HepG2 (cell line): Measurements from ENCODE around the gene KRTAP12-3. TPM values are rescaled to one million over a fixed set of nuclear protein-coding genes. Genes with fewer than 3 reads are reported as not detected.

Experiments used
- ATAC-seq: fragments of 200-7000 bp; cut with Tn5 transposase; 3 replicates; pipeline ENCODE4 v1.9.1; 2020; ENCODE audit warnings: mild to moderate bottlenecking, moderate library complexity
- BruUV-seq: library from RNA; stranded (reverse); fragments of 400-500 nt; replicated peaks from 2 replicates; lab custom pipeline; 2021; lab: Mats Ljungman, UMichigan
- CTCF ChIA-PET: fragments of 300-600 bp; formaldehyde crosslinking; extraction: SDS; loops from one replicate; lab custom pipeline; 2021; ENCODE audit warnings: low total read pairs, inconsistent platforms, low intra/inter-chr PET ratio; lab: Yijun Ruan, JAX
- POLR2A ChIA-PET: fragments of 350-600 bp; sonication (Branson Sonifier 250); formaldehyde crosslinking; loops from one replicate; lab custom pipeline; 2020; ENCODE audit warnings: antibody characterized with exemption, inconsistent platforms; lab: Yijun Ruan, JAX
- DNase-seq: peaks from one replicate; pipeline ENCODE4 v3.0.0-alpha.2; 2015; ENCODE audit warnings: low spot score
- FAIRE-seq: peaks from 3 replicates; lab custom pipeline; 2011; peaks lifted over from hg19 to GRCh38; lab: Jason Lieb, UNC
- H2AFZ ChIP-seq: one replicate; pipeline ENCODE4 v1.6.1; 2011; ENCODE audit warnings: low read length, inconsistent platforms
- H3K27ac ChIP-seq: fragments of 300-600 bp; 3 replicates; pipeline ENCODE4 v1.8.0; 2011; ENCODE audit warnings: mixed run types, mild to moderate bottlenecking, mixed read lengths, low read length, inconsistent platforms; ENCODE audit not compliant: insufficient read depth; ENCODE audit errors: extremely low read length
- H3K27me3 ChIP-seq, 2 experiments: fragments of 200-600 bp in 1 of 2; 2 replicates in 1 of 2; 3 replicates in 1 of 2; pipeline versions ENCODE4 v1.6.0 to v1.8.0; 2011; ENCODE audit warnings: low read length in 2 of 2, mild to moderate bottlenecking in 2 of 2, moderate library complexity in 2 of 2, inconsistent platforms in 1 of 2; ENCODE audit not compliant: insufficient read depth in 2 of 2, control insufficient read depth in 1 of 2
- H3K36me3 ChIP-seq, 2 experiments: fragments of 200-600 bp in 1 of 2; replicated peaks in 1 of 2; 2 replicates in 1 of 2; 3 replicates in 1 of 2; pipeline versions ENCODE4 v1.5.1 to v1.8.0; 2011; ENCODE audit warnings: low read length in 2 of 2, inconsistent platforms in 1 of 2; ENCODE audit not compliant: insufficient read depth in 2 of 2, control insufficient read depth in 1 of 2
- H3K4me1 ChIP-seq: 2 replicates; pipeline ENCODE4 v1.5.1; 2012; ENCODE audit warnings: low read length, inconsistent platforms; ENCODE audit not compliant: insufficient read depth
- H3K4me2 ChIP-seq: 2 replicates; pipeline ENCODE4 v1.6.0; 2011; ENCODE audit warnings: low read depth, low read length, inconsistent platforms
- H3K4me3 ChIP-seq, 3 experiments: fragments of 200-600 bp in 1 of 3; sonication (generic), shearing (Covaris generic) in 1 of 3; replicated peaks in 1 of 3; 2 replicates each; pipeline ENCODE4 v1.5.1; 2011 to 2016; ENCODE audit warnings: low read length in 3 of 3, inconsistent platforms in 2 of 3, low read depth in 2 of 3, mild to moderate bottlenecking in 2 of 3, control low read depth in 1 of 3, mixed read lengths in 1 of 3; ENCODE audit not compliant: insufficient read depth in 1 of 3
- H3K79me2 ChIP-seq: one replicate; pipeline ENCODE4 v1.6.1; 2011; ENCODE audit warnings: low read length, inconsistent platforms; ENCODE audit not compliant: insufficient read depth
- H3K9ac ChIP-seq: 2 replicates; pipeline ENCODE4 v1.6.0; 2011; ENCODE audit warnings: mild to moderate bottlenecking, low read depth, low read length, inconsistent platforms; ENCODE audit not compliant: insufficient read depth
- H3K9me3 ChIP-seq: 2 replicates; pipeline ENCODE4 v1.5.1; 2012; ENCODE audit warnings: mild to moderate bottlenecking, low read length
- H4K20me1 ChIP-seq: 2 replicates; pipeline ENCODE4 v1.6.0; 2011; ENCODE audit warnings: inconsistent platforms, mild to moderate bottlenecking, low read length, moderate library complexity; ENCODE audit not compliant: insufficient read depth
- FIP1L1 ChIP-seq: fragments of 200-400 bp; formaldehyde crosslinking; IDR thresholded peaks from 2 replicates; pipeline ENCODE4 v1.6.1; 2018; ENCODE audit warnings: low read depth, mild to moderate bottlenecking, low read length, moderate library complexity, borderline replicate concordance; ENCODE audit not compliant: insufficient read depth
- GABPA ChIP-seq, 2 experiments: IDR thresholded peaks; 2 replicates each; pipeline ENCODE4 v1.6.1; 2011 to 2016; ENCODE audit warnings: low read depth in 2 of 2, low read length in 1 of 2, missing biosample characterization in 1 of 2, missing genetic modification characterization in 1 of 2
- GABPB1 ChIP-seq: IDR thresholded peaks from 2 replicates; pipeline ENCODE4 v1.6.1; 2016; ENCODE audit warnings: mild to moderate bottlenecking, missing genetic modification reagents, moderate library complexity, missing compliant biosample characterization
- NCOA2 ChIP-seq: sonication (generic); formaldehyde crosslinking; IDR thresholded peaks from 2 replicates; pipeline ENCODE4 v1.8.0; 2022; ENCODE audit warnings: inconsistent platforms
- NR2C2 ChIP-seq: sonication (generic); formaldehyde crosslinking; IDR thresholded peaks from 2 replicates; pipeline ENCODE4 v1.4.0; 2020; ENCODE audit warnings: missing genetic modification reagents, mild to moderate bottlenecking, moderate library complexity, borderline replicate concordance
- RNF2 ChIP-seq: fragments of 450-650 bp; conservative IDR thresholded peaks from 2 replicates; pipeline ENCODE4 v1.6.1; 2016; ENCODE audit warnings: low read depth
- SALL1 ChIP-seq: sonication (generic); formaldehyde crosslinking; IDR thresholded peaks from 2 replicates; pipeline ENCODE4 v1.8.0; 2022; ENCODE audit warnings: mild to moderate bottlenecking, missing genetic modification reagents
- ZNF672 ChIP-seq: sonication (generic); formaldehyde crosslinking; IDR thresholded peaks from 2 replicates; pipeline ENCODE4 v1.8.1; 2022; ENCODE audit warnings: missing genetic modification reagents
- WGBS: methylation state at CpG from one replicate; pipeline ENCODE4 v1.1.6; 2017; ENCODE audit warnings: low lambda C conversion rate; 5-methylcytosine and 5-hydroxymethylcytosine counted together
- in situ Hi-C: cut with HindIII; loops from 2 replicates; pipeline ENCODE4 v1.10.0; 2017; ENCODE audit warnings: low pct_unique_long_range_greater_than_20kb; ENCODE audit not compliant: extremely low pct_ligation_motif_present
- intact Hi-C: fragments of 100-400 bp; cut with micrococcal nuclease; formaldehyde crosslinking; loops from one replicate; pipeline ENCODE4 v1.10.0; 2022; ENCODE audit not compliant: unreplicated experiment
- polyA plus RNA-seq, 8 experiments: library from polyadenylated mRNA; depleted of rRNA in 3 of 8; stranded (reverse) in 7 of 8; unstranded in 1 of 8; fragments of >200 nt; fragmentation: Illumina TruSeq in 4 of 8; extraction: Trizol in 4 of 8; gene quantifications; 2 replicates each; pipeline versions ENCODE4 v1.2.1 to v1.2.3, GENCODE V29; 2011 to 2016; ENCODE audit warnings: low read depth in 4 of 8, missing spikeins in 1 of 8, mixed read lengths in 1 of 8; ENCODE audit not compliant: insufficient read depth in 1 of 8
- total RNA-seq, 5 experiments: library from RNA; depleted of rRNA; stranded (reverse); fragments of >200 nt; fragmentation: Illumina TruSeq; extraction: Trizol; gene quantifications; 2 replicates each; pipeline ENCODE4 v1.2.3, GENCODE V29; 2016; ENCODE audit warnings: low read depth in 1 of 5
- TF ChIP-seq, protein P1 (sequence below): sonication (generic); formaldehyde crosslinking; IDR thresholded peaks from 2 replicates; pipeline ENCODE4 v1.5.1; 2020; ENCODE audit warnings: missing genetic modification reagents, mild to moderate bottlenecking, borderline replicate concordance

The KRTAP12-3 gene
- total and polyA plus RNA-seq, 2 of the 13 experiments (the other 11 are each of a cell fraction or from before 2014, with no cell fraction given): not detected

DNA sequence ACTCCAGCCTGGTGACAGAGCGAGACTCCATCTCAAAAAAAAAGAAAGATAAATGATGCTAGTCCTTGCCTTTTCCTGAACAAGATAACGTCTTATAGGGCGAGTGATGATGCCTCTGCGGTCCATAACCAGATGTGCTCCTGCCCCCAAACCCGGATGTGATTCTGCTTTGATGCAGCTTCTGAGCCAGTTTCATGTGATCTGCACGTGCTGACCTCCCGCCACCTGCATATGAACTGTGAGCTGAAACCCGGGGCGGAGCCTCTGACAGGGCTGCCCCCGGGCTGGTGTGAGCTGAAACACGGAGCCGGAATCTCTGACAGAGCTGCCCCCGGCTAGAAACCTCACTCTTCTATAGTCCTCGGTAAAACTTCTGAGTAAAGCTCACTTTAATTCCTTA is 4.6 kb upstream of the KRTAP12-3 start (continued):
- TF ChIP-seq, protein P1, sequence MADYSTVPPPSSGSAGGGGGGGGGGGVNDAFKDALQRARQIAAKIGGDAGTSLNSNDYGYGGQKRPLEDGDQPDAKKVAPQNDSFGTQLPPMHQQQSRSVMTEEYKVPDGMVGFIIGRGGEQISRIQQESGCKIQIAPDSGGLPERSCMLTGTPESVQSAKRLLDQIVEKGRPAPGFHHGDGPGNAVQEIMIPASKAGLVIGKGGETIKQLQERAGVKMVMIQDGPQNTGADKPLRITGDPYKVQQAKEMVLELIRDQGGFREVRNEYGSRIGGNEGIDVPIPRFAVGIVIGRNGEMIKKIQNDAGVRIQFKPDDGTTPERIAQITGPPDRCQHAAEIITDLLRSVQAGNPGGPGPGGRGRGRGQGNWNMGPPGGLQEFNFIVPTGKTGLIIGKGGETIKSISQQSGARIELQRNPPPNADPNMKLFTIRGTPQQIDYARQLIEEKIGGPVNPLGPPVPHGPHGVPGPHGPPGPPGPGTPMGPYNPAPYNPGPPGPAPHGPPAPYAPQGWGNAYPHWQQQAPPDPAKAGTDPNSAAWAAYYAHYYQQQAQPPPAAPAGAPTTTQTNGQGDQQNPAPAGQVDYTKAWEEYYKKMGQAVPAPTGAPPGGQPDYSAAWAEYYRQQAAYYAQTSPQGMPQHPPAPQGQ: no peak
- no peak for TF ChIP-seq GABPA (IDR thresholded peaks at IDR 0.05; ENCODE audit: low read depth, low read length)
- TF ChIP-seq GABPA (CRISPR knock-in tag; IDR thresholded peaks at IDR 0.05; ENCODE audit: low read depth): peak; percentile 12; the same call in 1 of the 2 replicates
- TF ChIP-seq GABPB1: peak; percentile 63
- TF ChIP-seq ZNF672 (CRISPR knock-in tag): no peak
- peak; percentile 57; the same call in 1 of the 2 replicates for TF ChIP-seq SALL1 (CRISPR knock-in tag)
- no peak for TF ChIP-seq NCOA2 (CRISPR knock-in tag)
- 0 out of 2 replicates have a peak, but pooled peaks have one; percentile 22 for TF ChIP-seq NR2C2 (CRISPR knock-in tag)

DNA sequence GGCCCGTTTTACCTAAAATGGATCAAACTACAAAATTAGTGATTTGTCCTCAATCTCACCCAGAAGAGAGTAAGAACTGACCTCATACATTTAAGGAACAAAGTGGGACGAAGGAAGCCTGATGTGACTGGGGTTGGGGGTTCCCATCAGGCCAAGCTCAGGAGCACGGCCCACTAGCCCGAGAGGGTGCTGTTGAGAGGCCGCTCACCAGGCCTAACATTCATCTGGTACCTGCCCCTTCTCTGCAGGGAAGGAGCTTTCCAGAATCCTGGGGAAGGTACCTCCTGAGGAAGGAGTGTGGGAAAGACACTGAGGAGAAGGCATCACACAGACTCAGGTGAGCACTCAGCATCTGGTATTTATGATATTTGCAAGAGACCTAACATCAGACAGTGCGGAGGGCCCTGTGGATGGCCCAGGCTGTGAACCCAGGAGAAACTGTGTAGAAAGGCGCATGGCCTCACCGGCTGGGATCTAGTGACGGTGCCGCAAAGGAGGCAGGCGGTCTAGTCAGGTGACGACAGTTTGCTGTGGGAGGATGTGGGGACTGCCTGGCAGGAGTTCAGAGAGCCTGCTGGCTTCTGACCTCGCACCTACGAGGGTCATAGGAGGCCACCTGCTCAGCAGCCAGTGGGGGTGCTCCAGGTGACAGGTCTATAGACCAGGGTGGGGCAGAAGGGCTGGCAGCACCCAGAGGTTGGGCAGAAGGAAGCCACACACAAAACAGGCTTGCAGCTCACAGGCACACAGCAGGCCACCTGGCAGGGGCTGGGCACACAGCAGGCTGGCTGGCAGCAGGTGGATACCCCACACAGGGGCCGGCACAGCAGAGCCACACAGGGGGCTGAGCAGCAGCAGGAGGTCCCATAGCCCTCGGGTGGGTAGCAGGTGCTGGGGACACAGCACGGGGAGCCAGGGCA is 3.8 kb upstream of the KRTAP12-3 start:
- CTCF ChIA-PET: no interaction called here
- POLR2A ChIA-PET: no interaction called here
- Histone ChIP-seq H3K27ac (no peak overlapping the region), H3K4me1 (peaks cover 6% of the 10 kb centered on the region; the same call in 1 of the 2 replicates), H3K4me3 (no peak overlapping the region), H2AFZ (no peak overlapping the region), H4K20me1 (no peaks in the 10 kb centered on the region), H3K4me2 (no peak overlapping the region), H3K27me3 (peaks cover 3 to 23% of the 10 kb centered on the region in 2 experiments; a peak in 3 of 5 replicates), H3K9ac (no peak overlapping the region), H3K36me3 (no peaks in the 10 kb centered on the region), H3K79me2 (no peaks in the 10 kb centered on the region), H3K9me3 (peaks cover 4% of the 10 kb centered on the region; the same call in 1 of the 2 replicates)
- ATAC-seq (no peak), FAIRE-seq (no peak), DNase-seq (no peak)
- 52% methylated on average over 14 of the region's 17 CpGs for WGBS
- no peak for TF ChIP-seq FIP1L1
- TF ChIP-seq RNF2: no peak
- intact Hi-C loops: no loop called here
- BruUV-seq: no TSS peak
- in situ Hi-C loops: no loop called here
